ENCODE results near the gene TNFRSF17.

- TF ChIP-seq ELF1 (tag; IDR thresholded peaks at IDR 0.05) (no peak), ETS1 (conservative IDR thresholded peaks at IDR 0.05; ENCODE audit: control insufficient read depth, low read depth, low read length) (no peak), RAD21 (CRISPR knock-in tag; conservative IDR thresholded peaks at IDR 0.05 in 1 of 2, IDR thresholded peaks at IDR 0.05 in 1 of 2) (no peak), SRSF9 (IDR thresholded peaks at IDR 0.05; ENCODE audit: borderline replicate concordance, low read depth, low read length) (no peak), SRF (CRISPR knock-in tag; IDR thresholded peaks at IDR 0.05) (no peak), NBN (IDR thresholded peaks at IDR 0.05; ENCODE audit: low read depth) (no peak), ESRRA (IDR thresholded peaks at IDR 0.05; ENCODE audit: borderline replicate concordance, low read depth) (no peak), HDGF (IDR thresholded peaks at IDR 0.05) (no peak), SMAD4 (CRISPR knock-in tag; conservative IDR thresholded peaks at IDR 0.05) (no peak), E4F1 (CRISPR knock-in tag; IDR thresholded peaks at IDR 0.05; ENCODE audit: borderline replicate concordance) (no peak), POLR2B (IDR thresholded peaks at IDR 0.05; ENCODE audit: low read depth, partially characterized antibody) (no peak)
- TF ChIP-seq, protein P1, sequence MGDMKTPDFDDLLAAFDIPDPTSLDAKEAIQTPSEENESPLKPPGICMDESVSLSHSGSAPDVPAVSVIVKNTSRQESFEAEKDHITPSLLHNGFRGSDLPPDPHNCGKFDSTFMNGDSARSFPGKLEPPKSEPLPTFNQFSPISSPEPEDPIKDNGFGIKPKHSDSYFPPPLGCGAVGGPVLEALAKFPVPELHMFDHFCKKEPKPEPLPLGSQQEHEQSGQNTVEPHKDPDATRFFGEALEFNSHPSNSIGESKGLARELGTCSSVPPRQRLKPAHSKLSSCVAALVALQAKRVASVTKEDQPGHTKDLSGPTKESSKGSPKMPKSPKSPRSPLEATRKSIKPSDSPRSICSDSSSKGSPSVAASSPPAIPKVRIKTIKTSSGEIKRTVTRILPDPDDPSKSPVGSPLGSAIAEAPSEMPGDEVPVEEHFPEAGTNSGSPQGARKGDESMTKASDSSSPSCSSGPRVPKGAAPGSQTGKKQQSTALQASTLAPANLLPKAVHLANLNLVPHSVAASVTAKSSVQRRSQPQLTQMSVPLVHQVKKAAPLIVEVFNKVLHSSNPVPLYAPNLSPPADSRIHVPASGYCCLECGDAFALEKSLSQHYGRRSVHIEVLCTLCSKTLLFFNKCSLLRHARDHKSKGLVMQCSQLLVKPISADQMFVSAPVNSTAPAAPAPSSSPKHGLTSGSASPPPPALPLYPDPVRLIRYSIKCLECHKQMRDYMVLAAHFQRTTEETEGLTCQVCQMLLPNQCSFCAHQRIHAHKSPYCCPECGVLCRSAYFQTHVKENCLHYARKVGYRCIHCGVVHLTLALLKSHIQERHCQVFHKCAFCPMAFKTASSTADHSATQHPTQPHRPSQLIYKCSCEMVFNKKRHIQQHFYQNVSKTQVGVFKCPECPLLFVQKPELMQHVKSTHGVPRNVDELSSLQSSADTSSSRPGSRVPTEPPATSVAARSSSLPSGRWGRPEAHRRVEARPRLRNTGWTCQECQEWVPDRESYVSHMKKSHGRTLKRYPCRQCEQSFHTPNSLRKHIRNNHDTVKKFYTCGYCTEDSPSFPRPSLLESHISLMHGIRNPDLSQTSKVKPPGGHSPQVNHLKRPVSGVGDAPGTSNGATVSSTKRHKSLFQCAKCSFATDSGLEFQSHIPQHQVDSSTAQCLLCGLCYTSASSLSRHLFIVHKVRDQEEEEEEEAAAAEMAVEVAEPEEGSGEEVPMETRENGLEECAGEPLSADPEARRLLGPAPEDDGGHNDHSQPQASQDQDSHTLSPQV (IDR thresholded peaks at IDR 0.05), result no peak
- TF ChIP-seq, protein P2, sequence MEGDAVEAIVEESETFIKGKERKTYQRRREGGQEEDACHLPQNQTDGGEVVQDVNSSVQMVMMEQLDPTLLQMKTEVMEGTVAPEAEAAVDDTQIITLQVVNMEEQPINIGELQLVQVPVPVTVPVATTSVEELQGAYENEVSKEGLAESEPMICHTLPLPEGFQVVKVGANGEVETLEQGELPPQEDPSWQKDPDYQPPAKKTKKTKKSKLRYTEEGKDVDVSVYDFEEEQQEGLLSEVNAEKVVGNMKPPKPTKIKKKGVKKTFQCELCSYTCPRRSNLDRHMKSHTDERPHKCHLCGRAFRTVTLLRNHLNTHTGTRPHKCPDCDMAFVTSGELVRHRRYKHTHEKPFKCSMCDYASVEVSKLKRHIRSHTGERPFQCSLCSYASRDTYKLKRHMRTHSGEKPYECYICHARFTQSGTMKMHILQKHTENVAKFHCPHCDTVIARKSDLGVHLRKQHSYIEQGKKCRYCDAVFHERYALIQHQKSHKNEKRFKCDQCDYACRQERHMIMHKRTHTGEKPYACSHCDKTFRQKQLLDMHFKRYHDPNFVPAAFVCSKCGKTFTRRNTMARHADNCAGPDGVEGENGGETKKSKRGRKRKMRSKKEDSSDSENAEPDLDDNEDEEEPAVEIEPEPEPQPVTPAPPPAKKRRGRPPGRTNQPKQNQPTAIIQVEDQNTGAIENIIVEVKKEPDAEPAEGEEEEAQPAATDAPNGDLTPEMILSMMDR (IDR thresholded peaks at IDR 0.05 in 2 of 3, conservative IDR thresholded peaks at IDR 0.05 in 1 of 3; ENCODE audit: insufficient read depth in 2 of 3, low read depth in 1 of 3, low read length in 3 of 3), result no peak
- TF ChIP-seq, protein P3, sequence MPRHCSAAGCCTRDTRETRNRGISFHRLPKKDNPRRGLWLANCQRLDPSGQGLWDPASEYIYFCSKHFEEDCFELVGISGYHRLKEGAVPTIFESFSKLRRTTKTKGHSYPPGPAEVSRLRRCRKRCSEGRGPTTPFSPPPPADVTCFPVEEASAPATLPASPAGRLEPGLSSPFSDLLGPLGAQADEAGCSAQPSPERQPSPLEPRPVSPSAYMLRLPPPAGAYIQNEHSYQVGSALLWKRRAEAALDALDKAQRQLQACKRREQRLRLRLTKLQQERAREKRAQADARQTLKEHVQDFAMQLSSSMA (CRISPR knock-in tag; IDR thresholded peaks at IDR 0.05), result no peak
Measured at GRCh38 chr16:11956558-11956957, 8.5 kb upstream of the TNFRSF17 start.

All from K562 (cell line).